Right cardiac atrium (tissue), 5 donors: ENCODE data around the gene PHACTR4. TPM values are rescaled to one million over a fixed set of nuclear protein-coding genes. Genes with fewer than 3 reads are reported as not detected.

Source experiments
- ATAC-seq, 2 donors: fragments of 200-7000 bp; cut with Tn5 transposase; one replicate each; pipeline versions ENCODE4 v1.8.0 to v1.9.1; 2020; ENCODE audit warnings: moderate library complexity in 2 of 2, mild to moderate bottlenecking in 1 of 2
- DNase-seq, 3 donors: peaks; one replicate each; pipeline ENCODE4 v3.0.0-alpha.2; 2020
- H3K27ac ChIP-seq: one replicate; pipeline ENCODE4 v1.5.1; 2013; ENCODE audit warnings: mild to moderate bottlenecking, low read length, control low read depth, moderate library complexity
- H3K27me3 ChIP-seq: one replicate; pipeline ENCODE4 v1.6.1; 2013; ENCODE audit not compliant: control insufficient read depth, insufficient read depth
- H3K4me1 ChIP-seq: one replicate; pipeline ENCODE4 v1.6.1; 2013; ENCODE audit warnings: low read length; ENCODE audit not compliant: control insufficient read depth, insufficient read depth
- H3K4me3 ChIP-seq: one replicate; pipeline ENCODE4 v1.5.1; 2013; ENCODE audit warnings: low read length, control low read depth
- H3K9me3 ChIP-seq: one replicate; pipeline ENCODE4 v1.6.1; 2013; ENCODE audit warnings: low read length; ENCODE audit not compliant: control insufficient read depth
- WGBS: extraction: QIAGEN DNeasy Blood & Tissue Kit; methylation state at CpG from one replicate; pipeline ENCODE4 v1.1.7; 2013; 5-methylcytosine and 5-hydroxymethylcytosine counted together
- intact Hi-C, 4 donors: fragments of 100-400 bp; cut with DNase I; formaldehyde crosslinking; loops; one replicate each; pipeline versions ENCODE4 v1.11.0 to v1.14.0; 2022 to 2023
- polyA plus RNA-seq: library from polyadenylated mRNA; stranded (reverse); fragments of 200-250 nt; gene quantifications from one replicate; pipeline ENCODE4 v1.2.3, GENCODE V29; 2013
- total RNA-seq, 4 donors: library from RNA; stranded (reverse); fragmentation: NEBNext Ultra II Directional; extraction: Animal tissue kit (Norgen Biotek cat#: 25700); gene quantifications; one replicate each; pipeline ENCODE4 v1.2.1, GENCODE V29; 2021
- donor health status: healthy with polysubstance abuse.
- donor health status: DM: no; HTN: yes; CAD: no.
- donor health status: DM: no; HTN: no; CAD: no.
- donor health status: DM: no; HTN: yes; CAD: no; lungs with severe emphysema.
- donor health status: DM: yes; HTN: yes; CAD: no.

The PHACTR4 gene
- total and polyA plus RNA-seq, 5 donors: 15.9 to 27.4 (median 21.4) TPM

- Histone ChIP-seq H3K4me3 (no peak overlapping the region), H3K27me3 (no peaks in the 10 kb centered on the region), H3K4me1 (peaks cover 1% of the 10 kb centered on the region), H3K9me3 (no peaks in the 10 kb centered on the region), H3K27ac (no peak overlapping the region)
- intact Hi-C loops: no loop called here
- DNase-seq (no peak), ATAC-seq (no peak)
- WGBS: 61% methylated on average over 4 of the region's 4 CpGs
These were observed 25.6 kb downstream of the PHACTR4 start for GRCh38 chr1:28395181-28395580.

GRCh38 chr1:28401760-28402159 is 32.2 kb downstream of the PHACTR4 start:
- intact Hi-C loops: loop anchor here in 2 of 4 donors (10.0 kb wide), 3 partner anchors 63 to 203 kb away; no protein-coding TSS in a partner anchor
- Histone ChIP-seq H3K4me3 (no peak overlapping the region), H3K27ac (no peak overlapping the region), H3K4me1 (peaks cover 1% of the 10 kb centered on the region), H3K9me3 (no peaks in the 10 kb centered on the region), H3K27me3 (no peaks in the 10 kb centered on the region)
- WGBS: 83% methylated on average over 1 of the region's 1 CpG
- no peak for ATAC-seq
- DNase-seq: no peak

- DNase-seq (no peak), ATAC-seq (no peak)
- 75% methylated on average over 1 of the region's 1 CpG for WGBS
- Histone ChIP-seq H3K27ac (no peak overlapping the region), H3K4me3 (no peak overlapping the region), H3K9me3 (no peaks in the 10 kb centered on the region), H3K27me3 (no peaks in the 10 kb centered on the region), H3K4me1 (no peaks in the 10 kb centered on the region)
- intact Hi-C loops: loop anchor here in 2 of 4 donors (10.0 kb wide), 3 partner anchors 56 to 196 kb away; no protein-coding TSS in a partner anchor
These were observed 39.5 kb downstream of the PHACTR4 start for GRCh38 chr1:28409090-28409489.

- H3K27ac ChIP-seq: no peak overlapping the region
- no peak overlapping the region for H3K4me3 ChIP-seq
- DNase-seq (no peak), ATAC-seq (no peak)
- no peaks in the 10 kb centered on the region for H3K27me3 ChIP-seq
- 91% methylated on average over 5 of the region's 5 CpGs for WGBS
- intact Hi-C loops: no loop called here
- no peaks in the 10 kb centered on the region for H3K9me3 ChIP-seq
- no peaks in the 10 kb centered on the region for H3K4me1 ChIP-seq
These were observed 42.1 kb downstream of the PHACTR4 start for GRCh38 chr1:28411656-28412055.

GRCh38 chr1:28412731-28413130 is 43.2 kb downstream of the PHACTR4 start:
- Histone ChIP-seq H3K9me3 (no peaks in the 10 kb centered on the region), H3K27ac (no peak overlapping the region), H3K4me1 (no peaks in the 10 kb centered on the region), H3K27me3 (no peaks in the 10 kb centered on the region), H3K4me3 (no peak overlapping the region)
- WGBS: 90% methylated on average over 3 of the region's 3 CpGs
- no peak for ATAC-seq
- no peak for DNase-seq
- intact Hi-C loops: no loop called here

- Histone ChIP-seq H3K4me3 (no peak overlapping the region), H3K27me3 (no peaks in the 10 kb centered on the region), H3K4me1 (no peaks in the 10 kb centered on the region), H3K9me3 (no peaks in the 10 kb centered on the region), H3K27ac (no peak overlapping the region)
- ATAC-seq (no peak), DNase-seq (no peak)
- WGBS: 40% methylated on average over 2 of the region's 2 CpGs
- intact Hi-C loops: no loop called here
These were observed 47.1 kb downstream of the PHACTR4 start for GRCh38 chr1:28416509-28417194.

- intact Hi-C loops: no loop called here
- no peaks in the 10 kb centered on the region for H3K27me3 ChIP-seq
- 45% methylated on average over 3 of the region's 3 CpGs for WGBS
- DNase-seq: no peak
- peak; percentile 59 to 67 for ATAC-seq
- H3K9me3 ChIP-seq: no peaks in the 10 kb centered on the region
- no peaks in the 10 kb centered on the region for H3K4me1 ChIP-seq
- no peak overlapping the region for H3K4me3 ChIP-seq
- no peak overlapping the region for H3K27ac ChIP-seq
These were observed 47.9 kb downstream of the PHACTR4 start for GRCh38 chr1:28417441-28417922.

GRCh38 chr1:28417926-28418637 is 48.5 kb downstream of the PHACTR4 start:
- Histone ChIP-seq H3K4me1 (no peaks in the 10 kb centered on the region), H3K4me3 (no peak overlapping the region), H3K27ac (no peak overlapping the region), H3K9me3 (no peaks in the 10 kb centered on the region), H3K27me3 (no peaks in the 10 kb centered on the region)
- WGBS: 91% methylated on average over 4 of the region's 4 CpGs
- ATAC-seq: no peak
- no peak for DNase-seq
- intact Hi-C loops: no loop called here

- no peak for DNase-seq
- intact Hi-C loops: no loop called here
- Histone ChIP-seq H3K4me1 (no peaks in the 10 kb centered on the region), H3K9me3 (no peaks in the 10 kb centered on the region), H3K27me3 (no peaks in the 10 kb centered on the region), H3K4me3 (no peak overlapping the region), H3K27ac (no peak overlapping the region)
- ATAC-seq: no peak
- 91% methylated on average over 1 of the region's 1 CpG for WGBS
These were observed 52.2 kb downstream of the PHACTR4 start for GRCh38 chr1:28421744-28422143.

- Histone ChIP-seq H3K27me3 (no peaks in the 10 kb centered on the region), H3K4me1 (no peaks in the 10 kb centered on the region), H3K27ac (no peak overlapping the region), H3K9me3 (no peaks in the 10 kb centered on the region), H3K4me3 (no peak overlapping the region)
- WGBS: 98% methylated on average over 1 of the region's 1 CpG
- intact Hi-C loops: no loop called here
- ATAC-seq (no peak), DNase-seq (no peak)
These were observed 57.3 kb downstream of the PHACTR4 start for GRCh38 chr1:28426831-28427230.

GRCh38 chr1:28428012-28428411 is 58.5 kb downstream of the PHACTR4 start:
- Histone ChIP-seq H3K27me3 (no peaks in the 10 kb centered on the region), H3K9me3 (no peaks in the 10 kb centered on the region), H3K27ac (no peak overlapping the region), H3K4me1 (no peaks in the 10 kb centered on the region), H3K4me3 (no peak overlapping the region)
- intact Hi-C loops: no loop called here
- WGBS: 89% methylated on average over 1 of the region's 1 CpG
- DNase-seq: no peak
- ATAC-seq: no peak
